ENCODE data around the gene HTR4.
"Not testable (repeated sequence)": the region's sequence is repeated elsewhere in the genome, so short reads cannot be mapped to it uniquely, and the experiment has no call there.

Gene HTR4

GRCh38 chr5:148685520-148686134 lies 31.3 kb upstream of the HTR4 start:
- Mint-ChIP-seq H3K27ac (no peak overlapping the region), H3K4me1 (no peaks in the 10 kb centered on the region), H3K4me3 (no peak overlapping the region), H3K36me3 (ENCODE audit: low read depth) (no peaks in the 10 kb centered on the region), H3K27me3 (ENCODE audit: low read depth) (no peaks in the 10 kb centered on the region), H3K9me3 (peaks cover 8% of the 10 kb centered on the region)
- TF ChIP-seq, protein P1, sequence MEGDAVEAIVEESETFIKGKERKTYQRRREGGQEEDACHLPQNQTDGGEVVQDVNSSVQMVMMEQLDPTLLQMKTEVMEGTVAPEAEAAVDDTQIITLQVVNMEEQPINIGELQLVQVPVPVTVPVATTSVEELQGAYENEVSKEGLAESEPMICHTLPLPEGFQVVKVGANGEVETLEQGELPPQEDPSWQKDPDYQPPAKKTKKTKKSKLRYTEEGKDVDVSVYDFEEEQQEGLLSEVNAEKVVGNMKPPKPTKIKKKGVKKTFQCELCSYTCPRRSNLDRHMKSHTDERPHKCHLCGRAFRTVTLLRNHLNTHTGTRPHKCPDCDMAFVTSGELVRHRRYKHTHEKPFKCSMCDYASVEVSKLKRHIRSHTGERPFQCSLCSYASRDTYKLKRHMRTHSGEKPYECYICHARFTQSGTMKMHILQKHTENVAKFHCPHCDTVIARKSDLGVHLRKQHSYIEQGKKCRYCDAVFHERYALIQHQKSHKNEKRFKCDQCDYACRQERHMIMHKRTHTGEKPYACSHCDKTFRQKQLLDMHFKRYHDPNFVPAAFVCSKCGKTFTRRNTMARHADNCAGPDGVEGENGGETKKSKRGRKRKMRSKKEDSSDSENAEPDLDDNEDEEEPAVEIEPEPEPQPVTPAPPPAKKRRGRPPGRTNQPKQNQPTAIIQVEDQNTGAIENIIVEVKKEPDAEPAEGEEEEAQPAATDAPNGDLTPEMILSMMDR (IDR thresholded peaks at IDR 0.05; ENCODE audit: unreplicated experiment in 3 of 3): no peak

DNA sequence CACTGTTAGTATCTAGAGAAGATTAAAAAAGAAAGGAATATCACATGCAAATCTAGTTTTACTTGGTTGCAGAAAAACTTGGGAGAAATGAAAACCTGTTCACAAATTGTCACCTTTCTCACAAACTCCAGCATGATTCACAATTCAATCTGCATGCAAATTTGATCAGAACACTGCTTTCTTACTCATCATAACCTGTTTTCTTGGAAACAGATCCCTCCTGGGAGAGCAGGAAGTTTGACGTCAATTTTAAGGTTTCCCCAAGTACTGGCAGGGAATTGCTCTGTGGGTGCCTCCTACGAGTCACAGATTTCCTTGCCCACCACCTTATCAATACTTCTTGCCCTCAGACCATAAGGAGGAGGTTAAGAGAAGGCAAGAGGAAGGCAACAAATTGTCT lies 30.2 kb upstream of the HTR4 start:
- no peak overlapping the region for H3K27ac Mint-ChIP-seq
- no peak overlapping the region for H3K4me3 Mint-ChIP-seq
- no peaks in the 10 kb centered on the region for H3K36me3 Mint-ChIP-seq (ENCODE audit: low read depth)
- H3K9me3 Mint-ChIP-seq: peaks cover 4% of the 10 kb centered on the region
- H3K27me3 Mint-ChIP-seq (ENCODE audit: low read depth): no peaks in the 10 kb centered on the region
- TF ChIP-seq, protein P1 (IDR thresholded peaks at IDR 0.05; ENCODE audit: unreplicated experiment in 3 of 3): no peak
- H3K4me1 Mint-ChIP-seq: no peaks in the 10 kb centered on the region

GRCh38 chr5:148683651-148684050 lies 29.3 kb upstream of the HTR4 start:
- H3K9me3 Mint-ChIP-seq: no peaks in the 10 kb centered on the region
- H3K36me3 Mint-ChIP-seq (ENCODE audit: low read depth): no peaks in the 10 kb centered on the region
- no peaks in the 10 kb centered on the region for H3K4me1 Mint-ChIP-seq
- no peaks in the 10 kb centered on the region for H3K27me3 Mint-ChIP-seq (ENCODE audit: low read depth)
- no peak overlapping the region for H3K4me3 Mint-ChIP-seq
- TF ChIP-seq, protein P1 (IDR thresholded peaks at IDR 0.05; ENCODE audit: unreplicated experiment in 3 of 3): no peak
- H3K27ac Mint-ChIP-seq: no peak overlapping the region

DNA sequence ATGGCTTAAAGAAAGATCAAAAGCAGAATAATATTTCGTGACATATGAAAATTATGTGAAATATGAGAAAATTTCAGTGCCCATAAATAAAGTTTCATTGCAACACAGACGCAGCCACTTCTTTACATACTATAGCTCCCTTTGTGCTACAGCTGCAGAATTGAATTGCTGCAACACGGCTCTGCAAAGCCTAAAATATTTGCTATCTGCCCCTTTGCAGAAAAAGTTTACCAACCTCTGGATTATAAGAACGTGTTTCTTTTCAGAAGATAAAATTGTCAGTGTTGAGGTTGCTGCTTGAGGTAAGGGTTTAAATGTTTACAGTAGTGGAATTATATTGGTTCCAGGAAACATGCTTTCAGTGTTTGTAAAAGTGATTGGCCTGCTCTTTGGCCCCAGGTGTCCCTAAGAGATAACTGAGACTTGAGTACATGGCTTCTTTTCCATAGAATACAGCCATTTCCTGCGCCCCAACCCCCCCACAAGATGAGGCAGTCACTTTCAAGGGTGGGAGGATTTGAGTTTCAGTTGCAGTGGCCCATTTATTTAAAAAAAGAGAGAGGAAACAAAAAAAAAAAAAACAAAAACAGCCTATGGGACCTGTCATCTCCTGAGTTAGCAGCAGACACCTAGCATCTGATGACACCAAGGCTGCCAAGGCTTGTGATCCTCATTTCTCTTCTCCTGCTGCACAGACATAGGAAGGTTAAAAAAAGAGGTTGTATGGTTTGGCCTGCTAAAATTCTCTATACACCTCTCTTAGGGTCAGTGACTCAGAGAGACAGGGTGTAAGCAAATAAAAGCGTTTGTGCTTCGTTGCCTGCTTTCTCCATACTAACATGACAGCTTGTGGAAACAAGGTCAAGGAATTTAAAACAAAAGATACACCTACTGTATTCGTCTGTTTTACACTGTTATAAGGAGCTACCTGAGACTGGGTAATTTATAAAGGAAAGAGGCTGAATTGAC lies 28.0 kb upstream of the HTR4 start:
- Mint-ChIP-seq H3K27ac (no peak overlapping the region), H3K4me1 (no peaks in the 10 kb centered on the region), H3K4me3 (no peak overlapping the region), H3K27me3 (ENCODE audit: low read depth) (no peaks in the 10 kb centered on the region), H3K36me3 (ENCODE audit: low read depth) (no peaks in the 10 kb centered on the region), H3K9me3 (no peaks in the 10 kb centered on the region)
- TF ChIP-seq, protein P1 (IDR thresholded peaks at IDR 0.05; ENCODE audit: unreplicated experiment in 3 of 3): no peak

GRCh38 chr5:148681157-148682057 lies 27.1 kb upstream of the HTR4 start:
- H3K27me3 Mint-ChIP-seq (ENCODE audit: low read depth): no peaks in the 10 kb centered on the region
- no peak overlapping the region for H3K4me3 Mint-ChIP-seq
- no peaks in the 10 kb centered on the region for H3K36me3 Mint-ChIP-seq (ENCODE audit: low read depth)
- no peaks in the 10 kb centered on the region for H3K4me1 Mint-ChIP-seq
- H3K9me3 Mint-ChIP-seq: no peaks in the 10 kb centered on the region
- TF ChIP-seq, protein P1 (IDR thresholded peaks at IDR 0.05; ENCODE audit: unreplicated experiment in 3 of 3): no peak
- H3K27ac Mint-ChIP-seq: no peak overlapping the region

GRCh38 chr5:148673704-148674103 lies 19.4 kb upstream of the HTR4 start:
- H3K27me3 Mint-ChIP-seq (ENCODE audit: low read depth); H3K36me3 Mint-ChIP-seq (ENCODE audit: low read depth); H3K27ac Mint-ChIP-seq; H3K4me1 Mint-ChIP-seq; H3K4me3 Mint-ChIP-seq: not testable (repeated sequence)
- peaks cover 19% of the 10 kb centered on the region for H3K9me3 Mint-ChIP-seq
